GM12878 (cell line): ENCODE measurements around the gene POLR2I. TPM values are rescaled to one million over a fixed set of nuclear protein-coding genes. Genes with fewer than 3 reads are reported as not detected.

Source experiments
- ATAC-seq: fragments of 200-7000 bp; cut with Tn5 transposase; 3 replicates; pipeline ENCODE4 v1.9.1; 2020; ENCODE audit warnings: mild to moderate bottlenecking, moderate library complexity
- BruUV-seq: library from RNA; stranded (reverse); fragments of 400-500 nt; replicated peaks from 2 replicates; lab custom pipeline; 2021; lab: Mats Ljungman, UMichigan
- CTCF ChIA-PET: fragments of 300-600 bp; sonication (Branson Sonifier 250); formaldehyde crosslinking; extraction: SDS; loops from one replicate; lab custom pipeline; 2021; ENCODE audit warnings: inconsistent platforms; lab: Yijun Ruan, JAX
- POLR2A ChIA-PET: fragments of 350-600 bp; formaldehyde crosslinking; extraction: SDS; loops from one replicate; lab custom pipeline; 2021; ENCODE audit warnings: inconsistent platforms; lab: Charles Lee
- RAD21 ChIA-PET: fragments of 300-600 bp; sonication (Branson Sonifier 250); formaldehyde crosslinking; loops from one replicate; lab custom pipeline; 2023; ENCODE audit warnings: antibody characterized with exemption; ENCODE audit not compliant: unreplicated experiment; lab: Charles Lee
- SMC1A ChIA-PET: fragments of 300-600 bp; sonication (Branson Sonifier 250); formaldehyde crosslinking; loops from one replicate; lab custom pipeline; 2023; ENCODE audit not compliant: unreplicated experiment, uncharacterized antibody; lab: Charles Lee
- DNase-seq: peaks from one replicate; pipeline ENCODE4 v3.0.0-alpha.2; 2011; ENCODE audit warnings: low read depth, low spot score
- FAIRE-seq: peaks from 3 replicates; lab custom pipeline; 2011; peaks lifted over from hg19 to GRCh38; lab: Jason Lieb, UNC
- H2AFZ ChIP-seq: 2 replicates; pipeline ENCODE4 v1.6.0; 2011; ENCODE audit warnings: low read depth, low read length, control low read depth; ENCODE audit not compliant: control insufficient read depth
- H3K27ac ChIP-seq: 2 replicates; pipeline ENCODE4 v1.5.1; 2011; ENCODE audit warnings: control low read depth; ENCODE audit not compliant: control insufficient read depth, insufficient read depth
- H3K27me3 ChIP-seq, 2 experiments: replicated peaks in 1 of 2; 2 replicates each; pipeline versions ENCODE4 v1.6.0 to v1.6.1; 2011; ENCODE audit warnings: low read length in 1 of 2; ENCODE audit not compliant: control insufficient read depth in 2 of 2, insufficient read depth in 2 of 2
- H3K36me3 ChIP-seq, 2 experiments: 2 replicates each; pipeline ENCODE4 v1.5.1; 2011; ENCODE audit warnings: low read length in 1 of 2; ENCODE audit not compliant: control insufficient read depth in 2 of 2, insufficient read depth in 2 of 2
- H3K4me1 ChIP-seq: 2 replicates; pipeline ENCODE4 v1.6.1; 2011; ENCODE audit warnings: mild to moderate bottlenecking, low read length, moderate library complexity, mixed read lengths; ENCODE audit not compliant: control insufficient read depth, insufficient read depth
- H3K4me2 ChIP-seq: 2 replicates; pipeline ENCODE4 v1.6.0; 2011; ENCODE audit warnings: control low read depth; ENCODE audit not compliant: control insufficient read depth, insufficient read depth
- H3K4me3 ChIP-seq: fragments of 200-600 bp; sonication (generic); 2 replicates; pipeline ENCODE4 v1.5.1; 2016
- H3K79me2 ChIP-seq: 2 replicates; pipeline ENCODE4 v1.6.0; 2011; ENCODE audit warnings: low read length; ENCODE audit not compliant: control insufficient read depth, insufficient read depth
- H3K9ac ChIP-seq: 2 replicates; pipeline ENCODE4 v1.8.0; 2011; ENCODE audit warnings: low read length, control low read depth, mixed read lengths; ENCODE audit not compliant: control insufficient read depth, insufficient read depth
- H3K9me3 ChIP-seq: replicated peaks from 3 replicates; pipeline ENCODE4 v1.5.1; 2011; ENCODE audit warnings: mild to moderate bottlenecking, low read length; ENCODE audit not compliant: control insufficient read depth, insufficient read depth
- H4K20me1 ChIP-seq: 2 replicates; pipeline ENCODE4 v1.6.0; 2011; ENCODE audit not compliant: control insufficient read depth, insufficient read depth
- BACH1 ChIP-seq: fragments of 450-650 bp; IDR thresholded peaks from 2 replicates; pipeline ENCODE4 v1.6.1; 2017; ENCODE audit warnings: mild to moderate bottlenecking, borderline replicate concordance
- HCFC1 ChIP-seq: fragments of 150-350 bp; IDR thresholded peaks from 2 replicates; pipeline ENCODE4 v1.6.1; 2014; ENCODE audit warnings: low read length
- IRF4 ChIP-seq: IDR thresholded peaks from 2 replicates; pipeline ENCODE4 v1.6.1; 2011; ENCODE audit warnings: low read depth, low read length
- JUNB ChIP-seq: IDR thresholded peaks from 2 replicates; pipeline ENCODE4 v1.6.1; 2016; ENCODE audit warnings: antibody characterized with exemption, mild to moderate bottlenecking
- NR2C2 ChIP-seq: IDR thresholded peaks from 2 replicates; pipeline ENCODE4 v1.6.1; 2011; ENCODE audit warnings: borderline replicate concordance, low read depth; ENCODE audit not compliant: control insufficient read depth, insufficient read length
- NRF1 ChIP-seq: conservative IDR thresholded peaks from 2 replicates; pipeline ENCODE4 v1.6.1; 2011; ENCODE audit warnings: mild to moderate bottlenecking, low read depth, low read length, improper control_type of control experiment
- STAT1 ChIP-seq: fragments of 450-650 bp; conservative IDR thresholded peaks from 2 replicates; pipeline ENCODE4 v1.6.1; 2014; ENCODE audit warnings: antibody characterized with exemption, mild to moderate bottlenecking
- WGBS: methylation state at CpG from one replicate; pipeline ENCODE4 v1.1.6; 2016; ENCODE audit warnings: low lambda C conversion rate; ENCODE audit not compliant: insufficient replicate concordance, insufficient coverage; ENCODE audit errors: missing lambda C conversion rate; 5-methylcytosine and 5-hydroxymethylcytosine counted together
- in situ Hi-C: fragments of 300-500 bp; cut with MboI; formaldehyde crosslinking; loops from 9 replicates; pipeline ENCODE4 v1.14.3; 2018; ENCODE audit warnings: mixed read lengths
- intact Hi-C: fragments of 100-400 bp; cut with micrococcal nuclease; formaldehyde crosslinking; loops from one replicate; pipeline ENCODE4 v1.14.2; 2022; ENCODE audit not compliant: unreplicated experiment
- polyA plus RNA-seq, 11 experiments: library from polyadenylated mRNA; depleted of rRNA in 4 of 11; unstranded in 6 of 11; stranded (reverse) in 5 of 11; fragments of >200 nt; fragmentation: Nextera tagmentation in 4 of 11; fragmentation: Illumina TruSeq in 1 of 11; extraction: Ambion mirVana in 4 of 11; extraction: Trizol in 1 of 11; gene quantifications; 1 replicate in 1 of 11; 2 replicates in 10 of 11; pipeline versions ENCODE4 v1.2.1 to v1.2.3, GENCODE V29; 2011 to 2016; ENCODE audit warnings: inconsistent platforms in 2 of 11, missing spikeins in 2 of 11, low read depth in 1 of 11
- total RNA-seq, 4 experiments: library from RNA; depleted of rRNA in 3 of 4; stranded (reverse); fragments of >200 nt in 3 of 4; fragmentation: Illumina TruSeq in 1 of 4; extraction: Trizol in 1 of 4; gene quantifications; 2 replicates each; pipeline versions ENCODE4 v1.2.1 to v1.2.3, GENCODE V29; 2013 to 2021
- TF ChIP-seq, protein P1 (sequence below): fragments of 450-650 bp; IDR thresholded peaks from 2 replicates; pipeline ENCODE4 v1.6.1; 2017; ENCODE audit warnings: mild to moderate bottlenecking, moderate library complexity
- TF ChIP-seq, protein P2 (sequence below): IDR thresholded peaks from 2 replicates; pipeline ENCODE4 v1.6.1; 2012; ENCODE audit warnings: low read length, inconsistent platforms
- TF ChIP-seq, protein P3 (sequence below): fragments of 450-650 bp; IDR thresholded peaks from 2 replicates; pipeline ENCODE4 v1.6.1; 2017; ENCODE audit warnings: mild to moderate bottlenecking, moderate library complexity
- TF ChIP-seq, protein P4 (sequence below): fragments of 450-650 bp; IDR thresholded peaks from 2 replicates; pipeline ENCODE4 v1.6.1; 2016; ENCODE audit warnings: mild to moderate bottlenecking

The POLR2I gene
- total and polyA plus RNA-seq, 10 of the 15 experiments (the other 5 are each of a cell fraction or from before 2014, with no cell fraction given) = 30.9 to 272 (median 202) TPM

DNA sequence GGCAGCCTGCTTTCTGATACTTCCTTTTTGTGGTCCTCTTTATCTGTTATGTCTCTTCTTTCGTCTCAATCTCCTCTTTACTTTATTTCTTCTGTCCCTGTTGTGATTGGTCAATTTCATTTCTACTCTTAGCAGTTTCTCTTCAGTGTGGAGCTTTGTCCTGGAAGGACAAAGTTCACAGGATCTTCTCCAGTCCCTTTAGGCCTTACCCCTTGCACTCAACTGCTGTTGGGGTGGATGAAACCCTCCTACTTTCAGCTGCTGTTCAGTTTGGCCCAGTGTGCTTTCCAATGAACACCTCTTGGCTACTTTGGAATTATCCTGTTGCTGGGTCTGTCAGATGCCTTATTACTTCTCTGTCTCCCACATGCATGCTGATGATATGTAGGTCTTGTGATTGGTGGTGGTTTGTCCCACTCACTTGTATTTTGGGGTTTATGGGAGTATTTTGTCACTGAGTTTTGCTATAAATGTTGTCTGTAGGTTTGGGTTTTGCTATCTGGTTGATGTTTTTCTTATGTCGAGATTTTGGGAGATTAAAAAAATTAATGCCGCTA, 35.2 kb downstream of the POLR2I start:
- Histone ChIP-seq H3K79me2 (no peaks in the 10 kb centered on the region), H3K36me3 (peaks cover 20 to 22% of the 10 kb centered on the region in 2 experiments; a peak in 3 of 4 replicates), H3K4me1 (no peaks in the 10 kb centered on the region), H4K20me1 (no peaks in the 10 kb centered on the region), H3K9ac (no peak overlapping the region), H3K27me3 (no peaks in the 10 kb centered on the region), H3K4me3 (no peak overlapping the region), H3K27ac (no peak overlapping the region), H3K9me3 (no peaks in the 10 kb centered on the region), H2AFZ (no peak overlapping the region), H3K4me2 (no peak overlapping the region)
- ChIA-PET POLR2A (no interaction called here), SMC1A (no interaction called here), CTCF (interaction anchor here (1.4 kb wide), 1 partner anchor 13 kb away, joined by 4 read pairs; no protein-coding TSS in a partner anchor), RAD21 (no interaction called here)
- WGBS = 98% methylated on average over 3 of the region's 3 CpGs
- in situ Hi-C loops = no loop called here
- FAIRE-seq = no peak
- no TSS peak for BruUV-seq
- ATAC-seq = no peak
- intact Hi-C loops = no loop called here
- DNase-seq = no peak
- no peak for TF ChIP-seq NR2C2
- no peak for TF ChIP-seq JUNB
- no peak for TF ChIP-seq HCFC1
- TF ChIP-seq NRF1 = no peak
- no peak for TF ChIP-seq IRF4
- TF ChIP-seq, protein P1, sequence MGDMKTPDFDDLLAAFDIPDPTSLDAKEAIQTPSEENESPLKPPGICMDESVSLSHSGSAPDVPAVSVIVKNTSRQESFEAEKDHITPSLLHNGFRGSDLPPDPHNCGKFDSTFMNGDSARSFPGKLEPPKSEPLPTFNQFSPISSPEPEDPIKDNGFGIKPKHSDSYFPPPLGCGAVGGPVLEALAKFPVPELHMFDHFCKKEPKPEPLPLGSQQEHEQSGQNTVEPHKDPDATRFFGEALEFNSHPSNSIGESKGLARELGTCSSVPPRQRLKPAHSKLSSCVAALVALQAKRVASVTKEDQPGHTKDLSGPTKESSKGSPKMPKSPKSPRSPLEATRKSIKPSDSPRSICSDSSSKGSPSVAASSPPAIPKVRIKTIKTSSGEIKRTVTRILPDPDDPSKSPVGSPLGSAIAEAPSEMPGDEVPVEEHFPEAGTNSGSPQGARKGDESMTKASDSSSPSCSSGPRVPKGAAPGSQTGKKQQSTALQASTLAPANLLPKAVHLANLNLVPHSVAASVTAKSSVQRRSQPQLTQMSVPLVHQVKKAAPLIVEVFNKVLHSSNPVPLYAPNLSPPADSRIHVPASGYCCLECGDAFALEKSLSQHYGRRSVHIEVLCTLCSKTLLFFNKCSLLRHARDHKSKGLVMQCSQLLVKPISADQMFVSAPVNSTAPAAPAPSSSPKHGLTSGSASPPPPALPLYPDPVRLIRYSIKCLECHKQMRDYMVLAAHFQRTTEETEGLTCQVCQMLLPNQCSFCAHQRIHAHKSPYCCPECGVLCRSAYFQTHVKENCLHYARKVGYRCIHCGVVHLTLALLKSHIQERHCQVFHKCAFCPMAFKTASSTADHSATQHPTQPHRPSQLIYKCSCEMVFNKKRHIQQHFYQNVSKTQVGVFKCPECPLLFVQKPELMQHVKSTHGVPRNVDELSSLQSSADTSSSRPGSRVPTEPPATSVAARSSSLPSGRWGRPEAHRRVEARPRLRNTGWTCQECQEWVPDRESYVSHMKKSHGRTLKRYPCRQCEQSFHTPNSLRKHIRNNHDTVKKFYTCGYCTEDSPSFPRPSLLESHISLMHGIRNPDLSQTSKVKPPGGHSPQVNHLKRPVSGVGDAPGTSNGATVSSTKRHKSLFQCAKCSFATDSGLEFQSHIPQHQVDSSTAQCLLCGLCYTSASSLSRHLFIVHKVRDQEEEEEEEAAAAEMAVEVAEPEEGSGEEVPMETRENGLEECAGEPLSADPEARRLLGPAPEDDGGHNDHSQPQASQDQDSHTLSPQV = no peak
- no peak for TF ChIP-seq BACH1
- TF ChIP-seq, protein P2, sequence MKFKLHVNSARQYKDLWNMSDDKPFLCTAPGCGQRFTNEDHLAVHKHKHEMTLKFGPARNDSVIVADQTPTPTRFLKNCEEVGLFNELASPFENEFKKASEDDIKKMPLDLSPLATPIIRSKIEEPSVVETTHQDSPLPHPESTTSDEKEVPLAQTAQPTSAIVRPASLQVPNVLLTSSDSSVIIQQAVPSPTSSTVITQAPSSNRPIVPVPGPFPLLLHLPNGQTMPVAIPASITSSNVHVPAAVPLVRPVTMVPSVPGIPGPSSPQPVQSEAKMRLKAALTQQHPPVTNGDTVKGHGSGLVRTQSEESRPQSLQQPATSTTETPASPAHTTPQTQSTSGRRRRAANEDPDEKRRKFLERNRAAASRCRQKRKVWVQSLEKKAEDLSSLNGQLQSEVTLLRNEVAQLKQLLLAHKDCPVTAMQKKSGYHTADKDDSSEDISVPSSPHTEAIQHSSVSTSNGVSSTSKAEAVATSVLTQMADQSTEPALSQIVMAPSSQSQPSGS = no peak
- TF ChIP-seq, protein P3, sequence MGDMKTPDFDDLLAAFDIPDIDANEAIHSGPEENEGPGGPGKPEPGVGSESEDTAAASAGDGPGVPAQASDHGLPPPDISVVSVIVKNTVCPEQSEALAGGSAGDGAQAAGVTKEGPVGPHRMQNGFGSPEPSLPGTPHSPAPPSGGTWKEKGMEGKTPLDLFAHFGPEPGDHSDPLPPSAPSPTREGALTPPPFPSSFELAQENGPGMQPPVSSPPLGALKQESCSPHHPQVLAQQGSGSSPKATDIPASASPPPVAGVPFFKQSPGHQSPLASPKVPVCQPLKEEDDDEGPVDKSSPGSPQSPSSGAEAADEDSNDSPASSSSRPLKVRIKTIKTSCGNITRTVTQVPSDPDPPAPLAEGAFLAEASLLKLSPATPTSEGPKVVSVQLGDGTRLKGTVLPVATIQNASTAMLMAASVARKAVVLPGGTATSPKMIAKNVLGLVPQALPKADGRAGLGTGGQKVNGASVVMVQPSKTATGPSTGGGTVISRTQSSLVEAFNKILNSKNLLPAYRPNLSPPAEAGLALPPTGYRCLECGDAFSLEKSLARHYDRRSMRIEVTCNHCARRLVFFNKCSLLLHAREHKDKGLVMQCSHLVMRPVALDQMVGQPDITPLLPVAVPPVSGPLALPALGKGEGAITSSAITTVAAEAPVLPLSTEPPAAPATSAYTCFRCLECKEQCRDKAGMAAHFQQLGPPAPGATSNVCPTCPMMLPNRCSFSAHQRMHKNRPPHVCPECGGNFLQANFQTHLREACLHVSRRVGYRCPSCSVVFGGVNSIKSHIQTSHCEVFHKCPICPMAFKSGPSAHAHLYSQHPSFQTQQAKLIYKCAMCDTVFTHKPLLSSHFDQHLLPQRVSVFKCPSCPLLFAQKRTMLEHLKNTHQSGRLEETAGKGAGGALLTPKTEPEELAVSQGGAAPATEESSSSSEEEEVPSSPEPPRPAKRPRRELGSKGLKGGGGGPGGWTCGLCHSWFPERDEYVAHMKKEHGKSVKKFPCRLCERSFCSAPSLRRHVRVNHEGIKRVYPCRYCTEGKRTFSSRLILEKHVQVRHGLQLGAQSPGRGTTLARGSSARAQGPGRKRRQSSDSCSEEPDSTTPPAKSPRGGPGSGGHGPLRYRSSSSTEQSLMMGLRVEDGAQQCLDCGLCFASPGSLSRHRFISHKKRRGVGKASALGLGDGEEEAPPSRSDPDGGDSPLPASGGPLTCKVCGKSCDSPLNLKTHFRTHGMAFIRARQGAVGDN = no peak
- TF ChIP-seq STAT1 = no peak
- TF ChIP-seq, protein P4, sequence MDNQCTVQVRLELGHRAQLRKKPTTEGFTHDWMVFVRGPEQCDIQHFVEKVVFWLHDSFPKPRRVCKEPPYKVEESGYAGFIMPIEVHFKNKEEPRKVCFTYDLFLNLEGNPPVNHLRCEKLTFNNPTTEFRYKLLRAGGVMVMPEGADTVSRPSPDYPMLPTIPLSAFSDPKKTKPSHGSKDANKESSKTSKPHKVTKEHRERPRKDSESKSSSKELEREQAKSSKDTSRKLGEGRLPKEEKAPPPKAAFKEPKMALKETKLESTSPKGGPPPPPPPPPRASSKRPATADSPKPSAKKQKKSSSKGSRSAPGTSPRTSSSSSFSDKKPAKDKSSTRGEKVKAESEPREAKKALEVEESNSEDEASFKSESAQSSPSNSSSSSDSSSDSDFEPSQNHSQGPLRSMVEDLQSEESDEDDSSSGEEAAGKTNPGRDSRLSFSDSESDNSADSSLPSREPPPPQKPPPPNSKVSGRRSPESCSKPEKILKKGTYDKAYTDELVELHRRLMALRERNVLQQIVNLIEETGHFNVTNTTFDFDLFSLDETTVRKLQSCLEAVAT = no peak
